ENCODE results near the gene ELF2. TPM values are rescaled to one million over a fixed set of nuclear protein-coding genes. Genes with fewer than 3 reads are reported as not detected.

Gene ELF2
- total and polyA plus RNA-seq, 2 of the 8 experiments (the other 6 are each of a cell fraction or from before 2014, with no cell fraction given), result 21.1 to 44.3 TPM

GRCh38 chr4:139209470-139210063, 32.5 kb upstream of the ELF2 start (continued):
- TF ChIP-seq, protein P1, sequence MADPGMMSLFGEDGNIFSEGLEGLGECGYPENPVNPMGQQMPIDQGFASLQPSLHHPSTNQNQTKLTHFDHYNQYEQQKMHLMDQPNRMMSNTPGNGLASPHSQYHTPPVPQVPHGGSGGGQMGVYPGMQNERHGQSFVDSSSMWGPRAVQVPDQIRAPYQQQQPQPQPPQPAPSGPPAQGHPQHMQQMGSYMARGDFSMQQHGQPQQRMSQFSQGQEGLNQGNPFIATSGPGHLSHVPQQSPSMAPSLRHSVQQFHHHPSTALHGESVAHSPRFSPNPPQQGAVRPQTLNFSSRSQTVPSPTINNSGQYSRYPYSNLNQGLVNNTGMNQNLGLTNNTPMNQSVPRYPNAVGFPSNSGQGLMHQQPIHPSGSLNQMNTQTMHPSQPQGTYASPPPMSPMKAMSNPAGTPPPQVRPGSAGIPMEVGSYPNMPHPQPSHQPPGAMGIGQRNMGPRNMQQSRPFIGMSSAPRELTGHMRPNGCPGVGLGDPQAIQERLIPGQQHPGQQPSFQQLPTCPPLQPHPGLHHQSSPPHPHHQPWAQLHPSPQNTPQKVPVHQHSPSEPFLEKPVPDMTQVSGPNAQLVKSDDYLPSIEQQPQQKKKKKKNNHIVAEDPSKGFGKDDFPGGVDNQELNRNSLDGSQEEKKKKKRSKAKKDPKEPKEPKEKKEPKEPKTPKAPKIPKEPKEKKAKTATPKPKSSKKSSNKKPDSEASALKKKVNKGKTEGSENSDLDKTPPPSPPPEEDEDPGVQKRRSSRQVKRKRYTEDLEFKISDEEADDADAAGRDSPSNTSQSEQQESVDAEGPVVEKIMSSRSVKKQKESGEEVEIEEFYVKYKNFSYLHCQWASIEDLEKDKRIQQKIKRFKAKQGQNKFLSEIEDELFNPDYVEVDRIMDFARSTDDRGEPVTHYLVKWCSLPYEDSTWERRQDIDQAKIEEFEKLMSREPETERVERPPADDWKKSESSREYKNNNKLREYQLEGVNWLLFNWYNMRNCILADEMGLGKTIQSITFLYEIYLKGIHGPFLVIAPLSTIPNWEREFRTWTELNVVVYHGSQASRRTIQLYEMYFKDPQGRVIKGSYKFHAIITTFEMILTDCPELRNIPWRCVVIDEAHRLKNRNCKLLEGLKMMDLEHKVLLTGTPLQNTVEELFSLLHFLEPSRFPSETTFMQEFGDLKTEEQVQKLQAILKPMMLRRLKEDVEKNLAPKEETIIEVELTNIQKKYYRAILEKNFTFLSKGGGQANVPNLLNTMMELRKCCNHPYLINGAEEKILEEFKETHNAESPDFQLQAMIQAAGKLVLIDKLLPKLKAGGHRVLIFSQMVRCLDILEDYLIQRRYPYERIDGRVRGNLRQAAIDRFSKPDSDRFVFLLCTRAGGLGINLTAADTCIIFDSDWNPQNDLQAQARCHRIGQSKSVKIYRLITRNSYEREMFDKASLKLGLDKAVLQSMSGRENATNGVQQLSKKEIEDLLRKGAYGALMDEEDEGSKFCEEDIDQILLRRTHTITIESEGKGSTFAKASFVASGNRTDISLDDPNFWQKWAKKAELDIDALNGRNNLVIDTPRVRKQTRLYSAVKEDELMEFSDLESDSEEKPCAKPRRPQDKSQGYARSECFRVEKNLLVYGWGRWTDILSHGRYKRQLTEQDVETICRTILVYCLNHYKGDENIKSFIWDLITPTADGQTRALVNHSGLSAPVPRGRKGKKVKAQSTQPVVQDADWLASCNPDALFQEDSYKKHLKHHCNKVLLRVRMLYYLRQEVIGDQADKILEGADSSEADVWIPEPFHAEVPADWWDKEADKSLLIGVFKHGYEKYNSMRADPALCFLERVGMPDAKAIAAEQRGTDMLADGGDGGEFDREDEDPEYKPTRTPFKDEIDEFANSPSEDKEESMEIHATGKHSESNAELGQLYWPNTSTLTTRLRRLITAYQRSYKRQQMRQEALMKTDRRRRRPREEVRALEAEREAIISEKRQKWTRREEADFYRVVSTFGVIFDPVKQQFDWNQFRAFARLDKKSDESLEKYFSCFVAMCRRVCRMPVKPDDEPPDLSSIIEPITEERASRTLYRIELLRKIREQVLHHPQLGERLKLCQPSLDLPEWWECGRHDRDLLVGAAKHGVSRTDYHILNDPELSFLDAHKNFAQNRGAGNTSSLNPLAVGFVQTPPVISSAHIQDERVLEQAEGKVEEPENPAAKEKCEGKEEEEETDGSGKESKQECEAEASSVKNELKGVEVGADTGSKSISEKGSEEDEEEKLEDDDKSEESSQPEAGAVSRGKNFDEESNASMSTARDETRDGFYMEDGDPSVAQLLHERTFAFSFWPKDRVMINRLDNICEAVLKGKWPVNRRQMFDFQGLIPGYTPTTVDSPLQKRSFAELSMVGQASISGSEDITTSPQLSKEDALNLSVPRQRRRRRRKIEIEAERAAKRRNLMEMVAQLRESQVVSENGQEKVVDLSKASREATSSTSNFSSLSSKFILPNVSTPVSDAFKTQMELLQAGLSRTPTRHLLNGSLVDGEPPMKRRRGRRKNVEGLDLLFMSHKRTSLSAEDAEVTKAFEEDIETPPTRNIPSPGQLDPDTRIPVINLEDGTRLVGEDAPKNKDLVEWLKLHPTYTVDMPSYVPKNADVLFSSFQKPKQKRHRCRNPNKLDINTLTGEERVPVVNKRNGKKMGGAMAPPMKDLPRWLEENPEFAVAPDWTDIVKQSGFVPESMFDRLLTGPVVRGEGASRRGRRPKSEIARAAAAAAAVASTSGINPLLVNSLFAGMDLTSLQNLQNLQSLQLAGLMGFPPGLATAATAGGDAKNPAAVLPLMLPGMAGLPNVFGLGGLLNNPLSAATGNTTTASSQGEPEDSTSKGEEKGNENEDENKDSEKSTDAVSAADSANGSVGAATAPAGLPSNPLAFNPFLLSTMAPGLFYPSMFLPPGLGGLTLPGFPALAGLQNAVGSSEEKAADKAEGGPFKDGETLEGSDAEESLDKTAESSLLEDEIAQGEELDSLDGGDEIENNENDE (IDR thresholded peaks at IDR 0.05; ENCODE audit: insufficient replicate concordance, low read length), result no peak
- TF ChIP-seq RNF2 (IDR thresholded peaks at IDR 0.05; ENCODE audit: borderline replicate concordance, low read depth, low read length, missing control alignments, poor library complexity, severe bottlenecking), result no peak
- no peak for TF ChIP-seq BRCA1 (IDR thresholded peaks at IDR 0.05; ENCODE audit: low read depth, low read length)
- TF ChIP-seq, protein P2, sequence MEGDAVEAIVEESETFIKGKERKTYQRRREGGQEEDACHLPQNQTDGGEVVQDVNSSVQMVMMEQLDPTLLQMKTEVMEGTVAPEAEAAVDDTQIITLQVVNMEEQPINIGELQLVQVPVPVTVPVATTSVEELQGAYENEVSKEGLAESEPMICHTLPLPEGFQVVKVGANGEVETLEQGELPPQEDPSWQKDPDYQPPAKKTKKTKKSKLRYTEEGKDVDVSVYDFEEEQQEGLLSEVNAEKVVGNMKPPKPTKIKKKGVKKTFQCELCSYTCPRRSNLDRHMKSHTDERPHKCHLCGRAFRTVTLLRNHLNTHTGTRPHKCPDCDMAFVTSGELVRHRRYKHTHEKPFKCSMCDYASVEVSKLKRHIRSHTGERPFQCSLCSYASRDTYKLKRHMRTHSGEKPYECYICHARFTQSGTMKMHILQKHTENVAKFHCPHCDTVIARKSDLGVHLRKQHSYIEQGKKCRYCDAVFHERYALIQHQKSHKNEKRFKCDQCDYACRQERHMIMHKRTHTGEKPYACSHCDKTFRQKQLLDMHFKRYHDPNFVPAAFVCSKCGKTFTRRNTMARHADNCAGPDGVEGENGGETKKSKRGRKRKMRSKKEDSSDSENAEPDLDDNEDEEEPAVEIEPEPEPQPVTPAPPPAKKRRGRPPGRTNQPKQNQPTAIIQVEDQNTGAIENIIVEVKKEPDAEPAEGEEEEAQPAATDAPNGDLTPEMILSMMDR (IDR thresholded peaks at IDR 0.05; ENCODE audit: control extremely low read depth in 1 of 3, insufficient read depth in 1 of 3, low read depth in 1 of 3, low read length in 3 of 3), result no peak
- TF ChIP-seq KDM5A (IDR thresholded peaks at IDR 0.05; ENCODE audit: low read length), result no peak
- TF ChIP-seq TCF12 (IDR thresholded peaks at IDR 0.05; ENCODE audit: low read depth, low read length), result no peak
- TF ChIP-seq BACH1 (IDR thresholded peaks at IDR 0.05; ENCODE audit: low read length), result no peak
- no peak for TF ChIP-seq EZH2 (IDR thresholded peaks at IDR 0.05; ENCODE audit: low read depth, low read length, severe bottlenecking)
